Fibroblast of lung (primary cell): ENCODE data around the gene DZIP1.

ENCODE experiments used
- EZH2 ChIP-seq: IDR thresholded peaks from 2 replicates; pipeline ENCODE4 v1.5.1; 2012; ENCODE audit warnings: low read length, control low read depth, mild to moderate bottlenecking; ENCODE audit errors: missing control alignments
- TF ChIP-seq, protein P1 (sequence below), 2 donors: IDR thresholded peaks in 1 of 2; conservative IDR thresholded peaks in 1 of 2; 1 replicate in 1 of 2; 2 replicates in 1 of 2; pipeline ENCODE4 v1.5.1; 2011 to 2012; ENCODE audit warnings: low read length in 2 of 2, control low read depth in 1 of 2, inconsistent platforms in 1 of 2, low read depth in 1 of 2, mild to moderate bottlenecking in 1 of 2

- TF ChIP-seq, protein P1, sequence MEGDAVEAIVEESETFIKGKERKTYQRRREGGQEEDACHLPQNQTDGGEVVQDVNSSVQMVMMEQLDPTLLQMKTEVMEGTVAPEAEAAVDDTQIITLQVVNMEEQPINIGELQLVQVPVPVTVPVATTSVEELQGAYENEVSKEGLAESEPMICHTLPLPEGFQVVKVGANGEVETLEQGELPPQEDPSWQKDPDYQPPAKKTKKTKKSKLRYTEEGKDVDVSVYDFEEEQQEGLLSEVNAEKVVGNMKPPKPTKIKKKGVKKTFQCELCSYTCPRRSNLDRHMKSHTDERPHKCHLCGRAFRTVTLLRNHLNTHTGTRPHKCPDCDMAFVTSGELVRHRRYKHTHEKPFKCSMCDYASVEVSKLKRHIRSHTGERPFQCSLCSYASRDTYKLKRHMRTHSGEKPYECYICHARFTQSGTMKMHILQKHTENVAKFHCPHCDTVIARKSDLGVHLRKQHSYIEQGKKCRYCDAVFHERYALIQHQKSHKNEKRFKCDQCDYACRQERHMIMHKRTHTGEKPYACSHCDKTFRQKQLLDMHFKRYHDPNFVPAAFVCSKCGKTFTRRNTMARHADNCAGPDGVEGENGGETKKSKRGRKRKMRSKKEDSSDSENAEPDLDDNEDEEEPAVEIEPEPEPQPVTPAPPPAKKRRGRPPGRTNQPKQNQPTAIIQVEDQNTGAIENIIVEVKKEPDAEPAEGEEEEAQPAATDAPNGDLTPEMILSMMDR (conservative IDR thresholded peaks at IDR 0.05 in 1 of 2, IDR thresholded peaks at IDR 0.05 in 1 of 2; ENCODE audit: low read depth in 1 of 2, low read length in 2 of 2): no peak
- TF ChIP-seq EZH2: no peak
Observed at GRCh38 chr13:95573221-95573620, 71.3 kb downstream of the DZIP1 start.
